Activated CD8-positive, alpha-beta memory T cell treated with anti-CD3 and anti-CD28 coated beads, Interleukin-2, amount 10 ng/mL, durations not matched to agents 7 days and 5 days (primary cell): ENCODE measurements around the gene PLEKHG5. TPM values are rescaled to one million over a fixed set of nuclear protein-coding genes. Genes with fewer than 3 reads are reported as not detected.

Source experiments
- ATAC-seq: fragments of 150-1000 bp; cut with Tn5 transposase; one replicate; pipeline ENCODE4 v1.10.0; 2021; ENCODE audit warnings: moderate library complexity
- CTCF ChIA-PET: fragments of 350-600 bp; sonication (Branson Sonifier 250); formaldehyde crosslinking; loops from one replicate; lab custom pipeline; 2021; ENCODE audit warnings: antibody characterized with exemption; lab: Charles Lee
- DNase-seq: peaks from one replicate; pipeline ENCODE4 v3.0.0-alpha.2; 2020
- H3K27ac Mint-ChIP-seq: one replicate; pipeline ENCODE4 v1.8.0; 2021; ENCODE audit warnings: mild to moderate bottlenecking, mixed read lengths
- H3K27me3 Mint-ChIP-seq: one replicate; pipeline ENCODE4 v1.8.0; 2021; ENCODE audit warnings: mixed read lengths
- H3K36me3 Mint-ChIP-seq: one replicate; pipeline ENCODE4 v1.8.0; 2021; ENCODE audit warnings: mild to moderate bottlenecking, mixed read lengths
- H3K4me1 Mint-ChIP-seq: one replicate; pipeline ENCODE4 v1.8.0; 2021; ENCODE audit warnings: mixed read lengths
- H3K4me3 Mint-ChIP-seq: one replicate; pipeline ENCODE4 v1.8.0; 2021; ENCODE audit warnings: mild to moderate bottlenecking, moderate library complexity, mixed read lengths
- H3K9me3 Mint-ChIP-seq: one replicate; pipeline ENCODE4 v1.8.0; 2022; ENCODE audit warnings: low read depth, mixed read lengths
- total RNA-seq, 2 experiments: library from RNA; stranded (reverse); gene quantifications; one replicate each; pipeline ENCODE4 v1.2.3, GENCODE V29; 2021

The PLEKHG5 gene
- total RNA-seq, 2 experiments from 2014 or later, result 1.1 to 1.7 TPM

- peak; percentile 79 for DNase-seq
- CTCF ChIA-PET, result interaction anchor here (1.0 to 3.1 kb wide), 8 partner anchors 9 to 52 kb away, joined by 3 to 15 read pairs (median 8); partner anchors contain the start of genes PLEKHG5 and TNFRSF25
- Mint-ChIP-seq H3K4me3 (no peak overlapping the region), H3K9me3 (no peaks in the 10 kb centered on the region), H3K27me3 (no peaks in the 10 kb centered on the region), H3K36me3 (no peaks in the 10 kb centered on the region), H3K4me1 (no peaks in the 10 kb centered on the region), H3K27ac (no peak overlapping the region)
- peak; percentile 91 for ATAC-seq
Observed at GRCh38 chr1:6475381-6476133, 15.9 kb downstream of the PLEKHG5 start.

GRCh38 chr1:6474815-6475282 lies 16.6 kb downstream of the PLEKHG5 start:
- CTCF ChIA-PET, result interaction anchor here (2.0 kb wide), 1 partner anchor 15 kb away, joined by 7 read pairs; no protein-coding TSS in a partner anchor
- Mint-ChIP-seq H3K9me3 (no peaks in the 10 kb centered on the region), H3K27me3 (no peaks in the 10 kb centered on the region), H3K27ac (no peak overlapping the region), H3K4me3 (no peak overlapping the region), H3K4me1 (no peaks in the 10 kb centered on the region), H3K36me3 (no peaks in the 10 kb centered on the region)
- DNase-seq (no peak), ATAC-seq (no peak)

GRCh38 chr1:6473974-6474814 lies 17.3 kb downstream of the PLEKHG5 start:
- no peak overlapping the region for H3K27ac Mint-ChIP-seq
- DNase-seq, result no peak
- no peaks in the 10 kb centered on the region for H3K4me1 Mint-ChIP-seq
- no peaks in the 10 kb centered on the region for H3K27me3 Mint-ChIP-seq
- H3K4me3 Mint-ChIP-seq, result no peak overlapping the region
- no peaks in the 10 kb centered on the region for H3K36me3 Mint-ChIP-seq
- no peak for ATAC-seq
- CTCF ChIA-PET, result interaction anchor here (0.6 to 1.0 kb wide), 2 partner anchors 17 to 295 kb away, joined by 3 to 6 read pairs; partner anchors contain the start of gene PLEKHG5
- H3K9me3 Mint-ChIP-seq, result no peaks in the 10 kb centered on the region

- CTCF ChIA-PET, result interaction anchor here (0.9 to 1.9 kb wide), 7 partner anchors 11 to 82 kb away, joined by 3 to 7 read pairs (median 5); partner anchors contain the start of genes PLEKHG5 and TAS1R1
- no peak overlapping the region for H3K4me3 Mint-ChIP-seq
- H3K27ac Mint-ChIP-seq, result no peak overlapping the region
- H3K9me3 Mint-ChIP-seq, result no peaks in the 10 kb centered on the region
- DNase-seq (no peak), ATAC-seq (no peak)
- no peaks in the 10 kb centered on the region for H3K27me3 Mint-ChIP-seq
- H3K36me3 Mint-ChIP-seq, result no peaks in the 10 kb centered on the region
- H3K4me1 Mint-ChIP-seq, result no peaks in the 10 kb centered on the region
Observed at GRCh38 chr1:6473156-6473555, 18.3 kb downstream of the PLEKHG5 start.

- Mint-ChIP-seq H3K9me3 (no peaks in the 10 kb centered on the region), H3K36me3 (no peaks in the 10 kb centered on the region), H3K4me1 (no peaks in the 10 kb centered on the region), H3K27me3 (no peaks in the 10 kb centered on the region), H3K4me3 (no peak overlapping the region), H3K27ac (no peak overlapping the region)
- CTCF ChIA-PET, result interaction anchor here (0.8 to 1.9 kb wide), 10 partner anchors 8 to 82 kb away, joined by 3 to 7 read pairs (median 4); partner anchors contain the start of gene TAS1R1
- no peak for DNase-seq
- no peak for ATAC-seq
Observed at GRCh38 chr1:6472391-6472790, 19.1 kb downstream of the PLEKHG5 start.

- no peak for ATAC-seq
- no peaks in the 10 kb centered on the region for H3K9me3 Mint-ChIP-seq
- H3K27ac Mint-ChIP-seq, result no peak overlapping the region
- no peak for DNase-seq
- H3K36me3 Mint-ChIP-seq, result no peaks in the 10 kb centered on the region
- H3K4me1 Mint-ChIP-seq, result no peaks in the 10 kb centered on the region
- no peak overlapping the region for H3K4me3 Mint-ChIP-seq
- H3K27me3 Mint-ChIP-seq, result no peaks in the 10 kb centered on the region
- CTCF ChIA-PET, result interaction anchor here (0.8 to 1.9 kb wide), 9 partner anchors 8 to 83 kb away, joined by 3 to 7 read pairs (median 5); partner anchors contain the start of gene TAS1R1
Observed at GRCh38 chr1:6471970-6472368, 19.5 kb downstream of the PLEKHG5 start.

- CTCF ChIA-PET, result interaction anchor here (1.0 to 1.9 kb wide), 9 partner anchors 9 to 83 kb away, joined by 3 to 7 read pairs (median 5); partner anchors contain the start of genes NOL9 and TAS1R1
- DNase-seq, result no peak
- Mint-ChIP-seq H3K4me3 (no peak overlapping the region), H3K9me3 (no peaks in the 10 kb centered on the region), H3K4me1 (no peaks in the 10 kb centered on the region), H3K27me3 (no peaks in the 10 kb centered on the region), H3K36me3 (no peaks in the 10 kb centered on the region), H3K27ac (no peak overlapping the region)
- ATAC-seq, result no peak
Observed at GRCh38 chr1:6471086-6471969, 20.1 kb downstream of the PLEKHG5 start.

- DNase-seq (no peak), ATAC-seq (no peak)
- Mint-ChIP-seq H3K4me1 (no peaks in the 10 kb centered on the region), H3K27ac (no peak overlapping the region), H3K27me3 (no peaks in the 10 kb centered on the region), H3K36me3 (no peaks in the 10 kb centered on the region), H3K4me3 (no peak overlapping the region), H3K9me3 (no peaks in the 10 kb centered on the region)
- CTCF ChIA-PET, result interaction anchor here (1.0 to 1.7 kb wide), 4 partner anchors 8 to 84 kb away, joined by 3 to 6 read pairs (median 4); partner anchors contain the start of genes NOL9 and TAS1R1
Observed at GRCh38 chr1:6470132-6471085, 21.1 kb downstream of the PLEKHG5 start.

- ATAC-seq (no peak), DNase-seq (no peak)
- peaks cover 2% of the 10 kb centered on the region for H3K36me3 Mint-ChIP-seq
- H3K4me1 Mint-ChIP-seq, result peaks cover 8% of the 10 kb centered on the region
- no peaks in the 10 kb centered on the region for H3K9me3 Mint-ChIP-seq
- CTCF ChIA-PET, result interaction anchor here (0.7 to 1.4 kb wide), 5 partner anchors 9 to 120 kb away, joined by 3 to 5 read pairs (median 3); no protein-coding TSS in a partner anchor
- H3K27me3 Mint-ChIP-seq, result no peaks in the 10 kb centered on the region
- no peak overlapping the region for H3K4me3 Mint-ChIP-seq
- no peak overlapping the region for H3K27ac Mint-ChIP-seq
Observed at GRCh38 chr1:6468729-6469461, 22.6 kb downstream of the PLEKHG5 start.

GRCh38 chr1:6467744-6468688 lies 23.5 kb downstream of the PLEKHG5 start:
- H3K9me3 Mint-ChIP-seq, result no peaks in the 10 kb centered on the region
- ATAC-seq (no peak), DNase-seq (no peak)
- peaks cover 12% of the 10 kb centered on the region for H3K4me1 Mint-ChIP-seq
- H3K4me3 Mint-ChIP-seq, result no peak overlapping the region
- H3K27ac Mint-ChIP-seq, result no peak overlapping the region
- peaks cover 5% of the 10 kb centered on the region for H3K36me3 Mint-ChIP-seq
- H3K27me3 Mint-ChIP-seq, result no peaks in the 10 kb centered on the region
- CTCF ChIA-PET, result interaction anchor here (0.7 to 2.2 kb wide), 10 partner anchors 8 to 220 kb away, joined by 3 to 9 read pairs (median 4); partner anchors contain the start of gene NOL9
